Large intestine (tissue), 3 donors: Measurements from ENCODE around the gene NEO1. TPM values are rescaled to one million over a fixed set of nuclear protein-coding genes. Genes with fewer than 3 reads are reported as not detected.

Source experiments
- DNase-seq, 2 donors: peaks; one replicate each; pipeline versions ENCODE4 v3.0.0 to v3.0.0-alpha.2; 2013
- H3K27ac ChIP-seq: one replicate; pipeline ENCODE4 v1.5.1; 2013; ENCODE audit warnings: low read length
- H3K27me3 ChIP-seq: 2 replicates; pipeline ENCODE4 v1.6.1; 2013; ENCODE audit warnings: low read length; ENCODE audit not compliant: control insufficient read depth, insufficient read depth
- H3K36me3 ChIP-seq: 2 replicates; pipeline ENCODE4 v1.6.1; 2013; ENCODE audit warnings: low read length; ENCODE audit not compliant: control insufficient read depth, insufficient read depth
- H3K4me1 ChIP-seq: one replicate; pipeline ENCODE4 v1.6.1; 2013; ENCODE audit warnings: low read length; ENCODE audit not compliant: control insufficient read depth, insufficient read depth
- H3K4me3 ChIP-seq: one replicate; pipeline ENCODE4 v1.5.1; 2013; ENCODE audit warnings: low read length
- H3K9me3 ChIP-seq: one replicate; pipeline ENCODE4 v1.6.1; 2013; ENCODE audit warnings: mild to moderate bottlenecking, low read depth, low read length, moderate library complexity; ENCODE audit not compliant: control insufficient read depth
- WGBS: methylation state at CpG from one replicate; pipeline ENCODE4 v1.1.5; 2013; ENCODE audit warnings: low lambda C conversion rate; ENCODE audit not compliant: insufficient coverage; 5-methylcytosine and 5-hydroxymethylcytosine counted together
- polyA plus RNA-seq: library from polyadenylated mRNA; unstranded; fragments of 120-200 nt; gene quantifications from one replicate; pipeline ENCODE4 v1.2.1, GENCODE V29; 2013

Gene NEO1
- polyA plus RNA-seq, 1 donor, result 135 TPM

DNA sequence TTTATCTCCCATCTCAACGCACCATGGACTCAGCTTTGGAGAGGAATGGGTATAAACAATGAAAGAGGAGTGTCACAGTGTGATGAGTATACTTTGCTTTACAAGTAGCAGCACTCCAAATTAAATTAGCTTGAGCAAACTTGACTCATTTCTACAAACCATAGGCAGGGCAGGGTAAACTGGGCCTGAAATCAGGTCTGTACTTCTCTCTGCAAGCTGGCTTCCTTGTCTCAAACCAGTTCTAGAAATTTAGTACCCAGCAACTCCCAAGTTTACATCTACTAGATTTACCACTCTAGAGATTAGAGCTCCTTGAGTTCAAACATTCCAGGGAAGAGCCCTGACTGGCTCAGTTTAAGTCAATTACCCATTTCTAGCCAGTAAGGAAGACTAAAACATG is 37.4 kb upstream of the NEO1 start:
- Histone ChIP-seq H3K27ac (no peak overlapping the region), H3K27me3 (no peaks in the 10 kb centered on the region), H3K4me3 (no peak overlapping the region), H3K36me3 (no peaks in the 10 kb centered on the region), H3K9me3 (no peaks in the 10 kb centered on the region), H3K4me1 (no peaks in the 10 kb centered on the region)
- no peak for DNase-seq
- no CpG with 5 or more reads among the region's 1 CpG for WGBS

DNA sequence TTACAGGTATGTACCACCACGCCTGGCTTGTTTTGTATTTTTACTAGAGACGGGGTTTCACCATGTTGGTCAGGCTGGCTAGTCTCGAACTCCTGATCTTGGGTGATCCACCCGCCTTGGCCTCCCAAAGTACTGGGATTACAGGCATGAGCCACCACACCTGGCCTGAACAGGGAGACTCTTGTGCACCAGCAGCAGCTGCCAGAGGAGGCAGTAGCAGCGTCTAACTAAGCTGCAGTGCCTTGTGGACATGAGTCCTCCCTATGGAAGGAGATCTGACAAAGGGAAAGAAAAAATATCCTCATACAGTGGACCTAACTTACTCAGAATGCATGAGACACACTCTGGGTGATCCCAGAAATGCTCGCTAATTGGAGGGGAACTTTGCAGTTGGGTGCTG is 36.8 kb upstream of the NEO1 start:
- no peak overlapping the region for H3K27ac ChIP-seq
- no peak for DNase-seq
- no CpG with 5 or more reads among the region's 6 CpGs for WGBS
- no peaks in the 10 kb centered on the region for H3K27me3 ChIP-seq
- no peaks in the 10 kb centered on the region for H3K9me3 ChIP-seq
- no peak overlapping the region for H3K4me3 ChIP-seq
- no peaks in the 10 kb centered on the region for H3K4me1 ChIP-seq
- no peaks in the 10 kb centered on the region for H3K36me3 ChIP-seq

DNA sequence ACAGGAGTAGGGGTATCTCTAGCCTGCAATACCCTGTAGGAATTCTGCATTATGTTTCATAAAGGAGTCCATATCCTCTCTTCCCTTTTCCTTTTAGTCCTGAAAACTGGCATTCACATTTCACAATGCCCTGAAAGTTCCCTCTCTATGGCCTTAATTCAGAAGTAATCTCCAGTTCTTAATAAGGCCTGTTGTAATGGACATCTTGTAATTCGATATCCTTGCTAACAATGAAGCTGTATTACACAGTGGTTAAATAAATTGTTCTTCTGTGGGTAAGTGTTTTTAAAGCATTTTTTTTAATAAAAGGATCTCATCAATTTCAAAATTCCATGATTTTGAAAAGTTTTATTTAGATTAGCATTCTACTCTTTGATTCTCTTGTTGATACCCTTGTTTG is 34.3 kb upstream of the NEO1 start:
- Histone ChIP-seq H3K27ac (no peak overlapping the region), H3K4me3 (no peak overlapping the region), H3K36me3 (no peaks in the 10 kb centered on the region), H3K9me3 (no peaks in the 10 kb centered on the region), H3K27me3 (no peaks in the 10 kb centered on the region), H3K4me1 (no peaks in the 10 kb centered on the region)
- DNase-seq, result no peak
- 80% methylated on average over 1 of the region's 1 CpG for WGBS

DNA sequence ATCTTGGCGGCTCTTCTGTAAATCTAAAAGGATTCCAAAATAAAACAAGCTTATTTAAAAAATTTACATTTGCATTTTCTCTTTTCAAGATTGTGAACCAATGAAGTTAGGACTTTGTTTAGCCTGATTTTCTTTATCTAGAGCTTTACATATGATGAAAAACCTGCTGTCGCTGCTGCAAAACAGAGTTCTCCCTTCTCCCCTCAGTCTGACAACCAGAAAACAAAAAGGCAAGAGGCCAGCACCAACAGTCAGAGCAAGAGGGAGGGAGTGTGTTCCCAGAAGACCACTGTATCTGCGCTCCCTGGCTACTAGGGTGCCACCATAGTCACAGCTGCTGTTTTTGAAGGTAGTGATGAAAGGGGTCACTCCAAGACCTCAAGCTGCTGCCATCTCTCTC is 33.1 kb upstream of the NEO1 start:
- no peak overlapping the region for H3K27ac ChIP-seq
- H3K4me3 ChIP-seq, result no peak overlapping the region
- H3K4me1 ChIP-seq, result no peaks in the 10 kb centered on the region
- DNase-seq, result no peak
- no CpG with 5 or more reads among the region's 3 CpGs for WGBS
- no peaks in the 10 kb centered on the region for H3K27me3 ChIP-seq
- no peaks in the 10 kb centered on the region for H3K9me3 ChIP-seq
- no peaks in the 10 kb centered on the region for H3K36me3 ChIP-seq

DNA sequence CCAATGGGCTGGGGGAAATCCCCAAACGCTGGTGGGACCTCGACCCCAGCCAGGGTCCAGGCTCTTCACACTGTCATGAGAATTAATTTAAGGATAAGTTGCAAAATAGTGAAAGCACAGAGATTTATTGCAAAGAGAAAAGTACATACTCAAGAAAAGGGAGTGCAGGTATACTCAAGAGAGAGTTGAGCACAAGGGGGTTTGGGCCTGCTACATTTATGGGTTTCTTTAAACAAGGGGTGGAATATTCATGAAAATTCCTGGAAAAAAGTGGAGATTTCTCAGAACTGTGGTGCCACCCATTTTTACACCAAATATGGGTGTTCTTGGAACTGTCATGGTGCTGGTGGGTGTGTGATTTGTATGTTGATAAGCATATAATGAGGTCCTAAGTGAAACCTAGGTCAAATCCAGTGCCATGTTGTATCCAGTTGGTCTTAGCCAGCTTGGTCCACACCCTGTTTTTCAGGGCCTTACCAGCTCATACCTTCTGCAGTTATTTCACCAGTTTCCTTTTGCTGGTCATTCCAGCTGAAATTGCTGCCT is 32.6 kb upstream of the NEO1 start:
- Histone ChIP-seq H3K27me3 (no peaks in the 10 kb centered on the region), H3K4me3 (no peak overlapping the region), H3K27ac (no peak overlapping the region), H3K36me3 (no peaks in the 10 kb centered on the region), H3K9me3 (no peaks in the 10 kb centered on the region), H3K4me1 (no peaks in the 10 kb centered on the region)
- WGBS, result no CpG with 5 or more reads among the region's 2 CpGs
- DNase-seq, result no peak

DNA sequence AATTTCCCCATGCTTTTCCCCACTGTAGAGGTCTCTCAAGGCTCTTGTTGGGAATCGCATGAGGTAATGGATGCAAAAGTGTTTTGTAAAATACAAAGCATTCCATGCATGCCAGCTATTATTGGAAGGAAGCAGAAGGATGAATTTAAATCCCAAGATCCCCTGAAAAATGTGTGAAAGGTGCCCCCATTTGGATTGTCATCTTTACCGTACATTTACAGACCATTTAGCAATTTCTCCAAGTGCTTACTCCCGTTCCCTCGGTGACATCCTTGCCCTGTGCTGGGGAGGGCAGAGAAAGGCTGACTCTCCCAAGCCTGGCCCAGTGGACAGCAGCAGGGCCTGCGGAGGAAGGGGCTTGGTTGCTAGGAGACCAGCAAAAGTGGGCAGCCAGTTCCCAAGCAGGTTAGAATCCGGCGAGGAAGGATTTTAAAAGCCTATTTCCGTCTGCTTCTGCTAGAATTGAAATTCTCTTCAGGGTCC is 31.1 kb upstream of the NEO1 start:
- no peak for DNase-seq
- no peaks in the 10 kb centered on the region for H3K36me3 ChIP-seq

DNA sequence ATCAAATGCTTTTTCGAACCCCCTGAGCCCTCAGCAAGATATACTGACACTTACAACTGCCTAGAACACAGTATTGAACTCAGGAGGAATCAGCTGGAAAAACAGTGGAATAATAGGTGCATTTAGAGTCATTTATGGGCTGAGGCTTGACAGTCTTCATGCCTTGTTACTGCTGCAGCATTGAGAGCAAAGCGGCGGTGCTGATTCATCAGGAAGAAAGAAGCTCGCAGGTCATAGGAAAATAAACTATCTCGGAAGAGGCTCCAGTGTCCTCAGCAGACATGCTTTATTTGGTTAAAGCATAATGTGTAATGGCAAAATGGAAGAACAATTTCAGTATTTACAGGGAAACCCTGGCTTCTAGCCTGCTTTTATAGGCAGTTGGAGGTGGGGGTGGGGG is 30.1 kb upstream of the NEO1 start:
- DNase-seq, result no peak
- no peaks in the 10 kb centered on the region for H3K36me3 ChIP-seq
- H3K4me3 ChIP-seq, result no peak overlapping the region
- H3K9me3 ChIP-seq, result no peaks in the 10 kb centered on the region
- WGBS, result 60% methylated on average over 3 of the region's 5 CpGs
- no peak overlapping the region for H3K27ac ChIP-seq
- H3K27me3 ChIP-seq, result no peaks in the 10 kb centered on the region
- peaks cover 7% of the 10 kb centered on the region for H3K4me1 ChIP-seq

More for the DNA sequence above, 31.1 kb upstream of the NEO1 start:
- H3K27ac ChIP-seq, result no peak overlapping the region
- no CpG with 5 or more reads among the region's 8 CpGs for WGBS
- no peaks in the 10 kb centered on the region for H3K9me3 ChIP-seq
- no peaks in the 10 kb centered on the region for H3K4me1 ChIP-seq
- no peak overlapping the region for H3K4me3 ChIP-seq
- no peaks in the 10 kb centered on the region for H3K27me3 ChIP-seq

DNA sequence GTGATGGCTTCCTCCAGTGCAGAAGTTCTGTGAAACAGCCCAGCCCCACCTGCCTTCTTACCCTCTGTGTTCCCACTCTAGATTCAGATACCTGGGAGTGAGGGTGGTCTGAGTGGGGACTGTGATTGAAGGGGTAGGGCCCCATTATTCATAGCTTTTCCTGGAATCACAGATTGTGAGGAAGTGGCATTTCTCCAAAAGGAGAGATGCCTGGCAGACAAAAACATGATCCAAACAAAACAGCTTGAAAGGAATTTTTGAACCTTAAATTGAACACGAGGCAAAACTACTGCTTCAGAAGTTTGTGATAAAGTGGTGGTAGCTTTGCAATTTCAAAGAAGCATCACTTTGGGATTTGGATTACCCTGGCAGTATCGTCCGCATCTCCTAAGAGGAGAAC is 29.2 kb upstream of the NEO1 start:
- H3K4me3 ChIP-seq, result no peak overlapping the region
- 80% methylated on average over 1 of the region's 3 CpGs for WGBS
- H3K36me3 ChIP-seq, result no peaks in the 10 kb centered on the region
- H3K9me3 ChIP-seq, result no peaks in the 10 kb centered on the region
- peaks cover 14% of the 10 kb centered on the region for H3K4me1 ChIP-seq
- no peak overlapping the region for H3K27ac ChIP-seq
- DNase-seq, result no peak
- H3K27me3 ChIP-seq, result no peaks in the 10 kb centered on the region

DNA sequence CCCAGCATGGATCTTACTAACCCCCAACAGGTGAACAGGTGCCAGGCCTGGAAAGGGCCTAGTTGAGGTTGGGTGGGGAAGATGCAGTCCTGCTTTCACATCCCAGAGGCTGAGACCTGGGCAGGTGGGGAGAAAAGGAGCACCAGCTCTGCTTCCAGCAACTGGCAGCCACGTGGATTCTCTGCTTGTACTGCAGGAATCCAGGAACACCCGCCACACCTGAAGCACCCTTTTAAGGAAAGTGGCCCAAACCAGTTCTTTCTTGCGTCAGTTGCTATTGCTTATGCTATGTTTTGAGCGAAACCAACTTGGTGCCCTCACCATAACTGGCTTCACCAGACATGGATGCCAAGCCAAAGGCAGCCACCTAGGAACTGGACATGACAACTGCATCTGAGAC is 28.1 kb upstream of the NEO1 start:
- WGBS, result no CpG with 5 or more reads among the region's 4 CpGs
- H3K27ac ChIP-seq, result no peak overlapping the region
- H3K4me1 ChIP-seq, result peaks cover 23% of the 10 kb centered on the region
- H3K4me3 ChIP-seq, result no peak overlapping the region
- H3K27me3 ChIP-seq, result no peaks in the 10 kb centered on the region
- no peak for DNase-seq
- H3K9me3 ChIP-seq, result no peaks in the 10 kb centered on the region
- no peaks in the 10 kb centered on the region for H3K36me3 ChIP-seq

DNA sequence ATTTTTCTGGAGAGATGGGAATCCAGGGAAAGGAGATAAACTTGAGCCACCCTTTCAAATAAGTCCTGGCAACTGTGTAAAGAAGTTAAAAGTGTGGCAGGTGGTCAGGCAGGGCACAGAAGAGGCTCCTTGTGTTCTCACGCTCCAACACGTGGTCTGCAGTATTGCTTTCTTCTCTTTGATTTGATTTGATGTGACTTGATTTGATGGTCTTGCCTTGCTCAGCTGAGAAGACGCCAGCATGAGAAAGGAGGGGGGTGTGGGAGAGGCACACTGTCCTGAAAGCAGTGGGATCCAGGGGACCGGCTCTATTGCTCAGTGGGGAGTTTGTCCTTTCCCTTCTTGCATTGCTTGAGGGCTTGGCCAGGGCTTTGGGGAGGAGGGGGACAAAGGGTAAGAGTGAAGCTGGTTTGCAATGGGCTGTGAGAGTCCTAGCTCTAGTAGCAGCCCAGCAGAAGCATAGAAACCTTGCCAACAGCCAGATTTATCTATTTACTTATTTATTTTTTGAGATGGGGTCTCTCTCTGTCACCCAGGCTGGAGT is 25.7 kb upstream of the NEO1 start:
- H3K9me3 ChIP-seq, result no peaks in the 10 kb centered on the region
- H3K36me3 ChIP-seq, result no peaks in the 10 kb centered on the region
- 60% methylated on average over 2 of the region's 4 CpGs for WGBS
- H3K27ac ChIP-seq, result no peak overlapping the region
- H3K4me3 ChIP-seq, result no peak overlapping the region
- H3K27me3 ChIP-seq, result no peaks in the 10 kb centered on the region
- peaks cover 42% of the 10 kb centered on the region for H3K4me1 ChIP-seq
- no peak for DNase-seq

DNA sequence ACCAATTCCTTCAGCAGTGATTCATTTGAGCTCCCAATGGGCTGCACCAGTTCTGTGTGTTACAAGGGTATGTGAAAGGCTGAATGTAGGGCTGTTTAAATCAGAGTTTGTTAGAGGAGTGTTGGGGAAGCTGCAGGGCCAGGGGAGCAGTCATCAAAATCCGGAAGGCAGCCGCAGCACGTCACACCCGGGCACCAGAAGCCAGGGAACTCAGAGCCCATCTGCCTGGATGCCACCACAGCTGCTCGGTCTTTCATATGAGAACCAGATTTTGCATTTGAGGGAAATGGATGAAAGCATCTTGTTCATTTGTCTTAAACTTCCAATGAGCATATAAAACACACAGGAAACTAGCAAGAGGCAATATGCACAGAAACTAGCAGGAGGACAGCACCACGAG is 24.2 kb upstream of the NEO1 start:
- no peaks in the 10 kb centered on the region for H3K36me3 ChIP-seq
- H3K9me3 ChIP-seq, result no peaks in the 10 kb centered on the region
- peaks cover 47% of the 10 kb centered on the region for H3K4me1 ChIP-seq
- no peaks in the 10 kb centered on the region for H3K27me3 ChIP-seq
- no peak for DNase-seq
- H3K4me3 ChIP-seq, result no peak overlapping the region
- 89% methylated on average over 2 of the region's 6 CpGs for WGBS
- H3K27ac ChIP-seq, result peak overlapping the region; percentile 66
